Panc1 (cell line): ENCODE measurements around the gene INSIG2. TPM values are rescaled to one million over a fixed set of nuclear protein-coding genes. Genes with fewer than 3 reads are reported as not detected.

ENCODE experiments used
- ATAC-seq: fragments of 200-7000 bp; cut with Tn5 transposase; 2 replicates; pipeline ENCODE4 v1.9.1; 2020; ENCODE audit warnings: mild to moderate bottlenecking, moderate library complexity
- BruUV-seq: library from RNA; stranded (reverse); fragments of 400-500 nt; replicated peaks from 2 replicates; lab custom pipeline; 2021; lab: Mats Ljungman, UMichigan
- CTCF ChIA-PET: fragments of 300-600 bp; sonication (Branson Sonifier 250); formaldehyde crosslinking; loops from one replicate; lab custom pipeline; 2022; ENCODE audit warnings: antibody characterized with exemption; lab: Charles Lee
- POLR2A ChIA-PET: fragments of 300-600 bp; sonication (Branson Sonifier 250); formaldehyde crosslinking; loops from one replicate; lab custom pipeline; 2022; ENCODE audit warnings: antibody characterized with exemption; lab: Charles Lee
- DNase-seq: peaks from one replicate; pipeline ENCODE4 v3.0.0-alpha.2; 2010; ENCODE audit warnings: low read depth, low spot score
- H3K27ac ChIP-seq: 2 replicates; pipeline ENCODE4 v1.5.1; 2011; ENCODE audit warnings: mild to moderate bottlenecking, low read length, inconsistent platforms
- H3K27me3 ChIP-seq: fragments of 200-500 bp; sonication (Bioruptor generic); 2 replicates; pipeline ENCODE4 v1.6.0; 2014; ENCODE audit warnings: low read length, inconsistent platforms; ENCODE audit not compliant: control insufficient read depth, insufficient read depth
- H3K36me3 ChIP-seq: fragments of 200-500 bp; sonication (Bioruptor generic); 2 replicates; pipeline ENCODE4 v1.5.1; 2014; ENCODE audit warnings: inconsistent platforms, mild to moderate bottlenecking, low read length, moderate library complexity; ENCODE audit not compliant: control insufficient read depth, insufficient read depth
- H3K4me1 ChIP-seq: 2 replicates; pipeline ENCODE4 v1.5.1; 2011; ENCODE audit warnings: inconsistent platforms, mild to moderate bottlenecking, low read length, moderate library complexity; ENCODE audit not compliant: control insufficient read depth, insufficient read depth
- H3K4me3 ChIP-seq, 2 experiments: 2 replicates each; pipeline ENCODE4 v1.5.1; 2011 to 2012; ENCODE audit warnings: low read depth in 2 of 2, low read length in 2 of 2, mild to moderate bottlenecking in 2 of 2, inconsistent platforms in 1 of 2, moderate library complexity in 1 of 2
- H3K9me3 ChIP-seq: fragments of 200-500 bp; sonication (Bioruptor generic); 2 replicates; pipeline ENCODE4 v1.5.1; 2014; ENCODE audit warnings: low read depth, mild to moderate bottlenecking, inconsistent platforms, low read length, moderate library complexity; ENCODE audit not compliant: control insufficient read depth, insufficient read depth
- POLR2AphosphoS5 ChIP-seq: IDR thresholded peaks from 2 replicates; pipeline ENCODE4 v1.6.1; 2012; ENCODE audit warnings: mild to moderate bottlenecking, low read depth, low read length, moderate library complexity
- SIN3A ChIP-seq: IDR thresholded peaks from 2 replicates; pipeline ENCODE4 v1.6.1; 2012; ENCODE audit warnings: low read depth, mild to moderate bottlenecking, low read length, moderate library complexity, borderline replicate concordance; ENCODE audit not compliant: insufficient read depth
- TCF7L2 ChIP-seq: IDR thresholded peaks from 2 replicates; pipeline ENCODE4 v1.6.1; 2011; ENCODE audit warnings: mild to moderate bottlenecking, low read depth, low read length, inconsistent platforms
- in situ Hi-C: cut with HindIII; loops from 2 replicates; pipeline ENCODE4 v1.10.0; 2016; ENCODE audit warnings: low sequenced_read_pairs, low pct_unique_long_range_greater_than_20kb
- intact Hi-C: fragments of 100-400 bp; cut with micrococcal nuclease; formaldehyde crosslinking; loops from one replicate; pipeline ENCODE4 v1.10.0; 2022; ENCODE audit not compliant: unreplicated experiment
- total RNA-seq: library from RNA; stranded (reverse); gene quantifications from one replicate; pipeline ENCODE4 v1.2.1, GENCODE V29; 2021; ENCODE audit not compliant: unreplicated experiment
- TF ChIP-seq, protein P1 (sequence below): fragments of 450-650 bp; IDR thresholded peaks from 2 replicates; pipeline ENCODE4 v1.5.1; 2017; ENCODE audit warnings: mild to moderate bottlenecking
- TF ChIP-seq, protein P2 (sequence below), 2 experiments: IDR thresholded peaks; 2 replicates each; pipeline ENCODE4 v1.6.1; 2011 to 2012; ENCODE audit warnings: low read depth in 2 of 2, control low read depth in 1 of 2, low read length in 1 of 2, mild to moderate bottlenecking in 1 of 2, moderate library complexity in 1 of 2; ENCODE audit not compliant: insufficient read depth in 1 of 2

INSIG2 gene
- total RNA-seq, 1 experiment from 2014 or later, result 9.9 TPM

DNA sequence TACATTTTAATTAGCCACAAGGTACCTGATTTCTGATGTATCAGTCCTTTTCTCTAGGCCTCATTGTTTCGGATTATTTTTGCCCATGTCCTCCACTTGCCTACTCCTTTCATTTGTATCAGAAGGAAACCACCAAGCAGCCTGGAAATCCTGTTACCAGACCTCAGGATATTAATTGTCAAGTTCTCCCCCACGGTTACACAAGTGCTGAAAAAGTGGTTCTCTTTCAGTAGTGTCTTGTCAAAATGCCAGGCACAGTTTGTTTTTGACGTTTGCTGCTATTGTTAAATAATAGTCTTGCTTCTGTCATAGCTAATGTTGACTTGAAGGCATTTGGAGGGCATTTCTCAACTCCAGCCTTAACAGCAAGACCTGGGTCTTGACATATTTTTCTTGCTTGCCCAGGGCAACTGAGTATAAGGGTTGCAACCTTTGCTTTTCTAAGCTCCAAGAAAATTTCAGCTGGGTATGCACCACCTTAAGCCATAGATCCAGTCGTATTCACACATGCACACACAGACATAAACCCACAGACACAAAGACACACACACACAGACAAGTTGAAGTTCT, 31.0 kb downstream of the INSIG2 start:
- ATAC-seq (no peak), DNase-seq (no peak)
- no peaks in the 10 kb centered on the region for H3K9me3 ChIP-seq
- H3K4me3 ChIP-seq, result no peak overlapping the region
- no peaks in the 10 kb centered on the region for H3K36me3 ChIP-seq
- TF ChIP-seq, protein P1, sequence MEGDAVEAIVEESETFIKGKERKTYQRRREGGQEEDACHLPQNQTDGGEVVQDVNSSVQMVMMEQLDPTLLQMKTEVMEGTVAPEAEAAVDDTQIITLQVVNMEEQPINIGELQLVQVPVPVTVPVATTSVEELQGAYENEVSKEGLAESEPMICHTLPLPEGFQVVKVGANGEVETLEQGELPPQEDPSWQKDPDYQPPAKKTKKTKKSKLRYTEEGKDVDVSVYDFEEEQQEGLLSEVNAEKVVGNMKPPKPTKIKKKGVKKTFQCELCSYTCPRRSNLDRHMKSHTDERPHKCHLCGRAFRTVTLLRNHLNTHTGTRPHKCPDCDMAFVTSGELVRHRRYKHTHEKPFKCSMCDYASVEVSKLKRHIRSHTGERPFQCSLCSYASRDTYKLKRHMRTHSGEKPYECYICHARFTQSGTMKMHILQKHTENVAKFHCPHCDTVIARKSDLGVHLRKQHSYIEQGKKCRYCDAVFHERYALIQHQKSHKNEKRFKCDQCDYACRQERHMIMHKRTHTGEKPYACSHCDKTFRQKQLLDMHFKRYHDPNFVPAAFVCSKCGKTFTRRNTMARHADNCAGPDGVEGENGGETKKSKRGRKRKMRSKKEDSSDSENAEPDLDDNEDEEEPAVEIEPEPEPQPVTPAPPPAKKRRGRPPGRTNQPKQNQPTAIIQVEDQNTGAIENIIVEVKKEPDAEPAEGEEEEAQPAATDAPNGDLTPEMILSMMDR, result no peak
- TF ChIP-seq SIN3A (no peak), POLR2AphosphoS5 (no peak), TCF7L2 (no peak)
- TF ChIP-seq, protein P2, sequence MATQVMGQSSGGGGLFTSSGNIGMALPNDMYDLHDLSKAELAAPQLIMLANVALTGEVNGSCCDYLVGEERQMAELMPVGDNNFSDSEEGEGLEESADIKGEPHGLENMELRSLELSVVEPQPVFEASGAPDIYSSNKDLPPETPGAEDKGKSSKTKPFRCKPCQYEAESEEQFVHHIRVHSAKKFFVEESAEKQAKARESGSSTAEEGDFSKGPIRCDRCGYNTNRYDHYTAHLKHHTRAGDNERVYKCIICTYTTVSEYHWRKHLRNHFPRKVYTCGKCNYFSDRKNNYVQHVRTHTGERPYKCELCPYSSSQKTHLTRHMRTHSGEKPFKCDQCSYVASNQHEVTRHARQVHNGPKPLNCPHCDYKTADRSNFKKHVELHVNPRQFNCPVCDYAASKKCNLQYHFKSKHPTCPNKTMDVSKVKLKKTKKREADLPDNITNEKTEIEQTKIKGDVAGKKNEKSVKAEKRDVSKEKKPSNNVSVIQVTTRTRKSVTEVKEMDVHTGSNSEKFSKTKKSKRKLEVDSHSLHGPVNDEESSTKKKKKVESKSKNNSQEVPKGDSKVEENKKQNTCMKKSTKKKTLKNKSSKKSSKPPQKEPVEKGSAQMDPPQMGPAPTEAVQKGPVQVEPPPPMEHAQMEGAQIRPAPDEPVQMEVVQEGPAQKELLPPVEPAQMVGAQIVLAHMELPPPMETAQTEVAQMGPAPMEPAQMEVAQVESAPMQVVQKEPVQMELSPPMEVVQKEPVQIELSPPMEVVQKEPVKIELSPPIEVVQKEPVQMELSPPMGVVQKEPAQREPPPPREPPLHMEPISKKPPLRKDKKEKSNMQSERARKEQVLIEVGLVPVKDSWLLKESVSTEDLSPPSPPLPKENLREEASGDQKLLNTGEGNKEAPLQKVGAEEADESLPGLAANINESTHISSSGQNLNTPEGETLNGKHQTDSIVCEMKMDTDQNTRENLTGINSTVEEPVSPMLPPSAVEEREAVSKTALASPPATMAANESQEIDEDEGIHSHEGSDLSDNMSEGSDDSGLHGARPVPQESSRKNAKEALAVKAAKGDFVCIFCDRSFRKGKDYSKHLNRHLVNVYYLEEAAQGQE (IDR thresholded peaks at IDR 0.05; ENCODE audit: insufficient read depth in 1 of 2, low read depth in 2 of 2, low read length in 1 of 2), result no peak
- in situ Hi-C loops (no loop called here), intact Hi-C loops (no loop called here)
- no peaks in the 10 kb centered on the region for H3K4me1 ChIP-seq
- BruUV-seq, result no TSS peak
- H3K27ac ChIP-seq, result no peak overlapping the region
- POLR2A ChIA-PET, result no interaction called here
- CTCF ChIA-PET, result no interaction called here
- H3K27me3 ChIP-seq, result no peaks in the 10 kb centered on the region

DNA sequence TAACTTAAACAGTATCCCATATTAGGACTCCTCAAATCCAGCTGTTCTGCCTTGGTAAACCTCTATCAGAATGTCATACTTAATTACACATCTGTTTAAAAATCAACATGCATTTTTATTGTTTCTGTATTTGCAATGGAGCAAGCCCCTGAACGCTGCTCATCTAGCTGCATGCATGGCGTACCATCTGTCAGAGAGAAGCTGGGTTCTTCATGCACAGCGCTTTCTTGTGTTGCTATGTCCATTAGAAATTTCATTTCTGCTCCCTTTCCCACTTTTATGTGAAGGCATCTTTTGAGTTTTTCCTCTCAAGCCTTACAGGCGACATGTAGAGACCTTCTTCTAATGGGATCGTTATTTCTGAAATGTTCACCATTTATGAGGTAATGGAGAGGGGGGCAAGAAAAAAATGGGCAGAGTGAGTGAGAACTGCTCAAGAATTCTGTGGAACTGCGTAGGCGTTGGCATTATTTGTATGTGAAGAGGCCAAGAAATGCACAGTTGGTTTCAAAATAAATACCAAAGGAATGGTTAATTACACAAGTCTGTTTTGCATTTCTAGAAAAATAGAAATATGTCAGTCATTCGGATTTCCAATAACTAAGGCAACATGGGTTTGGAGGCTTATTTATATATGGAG, 31.6 kb downstream of the INSIG2 start:
- no peak overlapping the region for H3K27ac ChIP-seq
- DNase-seq (no peak), ATAC-seq (no peak)
- H3K9me3 ChIP-seq, result no peaks in the 10 kb centered on the region
- H3K36me3 ChIP-seq, result no peaks in the 10 kb centered on the region
- intact Hi-C loops (no loop called here), in situ Hi-C loops (no loop called here)
- no peaks in the 10 kb centered on the region for H3K4me1 ChIP-seq
- no peaks in the 10 kb centered on the region for H3K27me3 ChIP-seq
- TF ChIP-seq, protein P2 (IDR thresholded peaks at IDR 0.05; ENCODE audit: insufficient read depth in 1 of 2, low read depth in 2 of 2, low read length in 1 of 2), result no peak
- TF ChIP-seq POLR2AphosphoS5 (no peak), SIN3A (no peak), TCF7L2 (no peak)
- TF ChIP-seq, protein P1, result no peak
- CTCF ChIA-PET, result no interaction called here
- no peak overlapping the region for H3K4me3 ChIP-seq
- POLR2A ChIA-PET, result no interaction called here
- no TSS peak for BruUV-seq
